ENCODE measurements around the gene CPLX1. TPM values are rescaled to one million over a fixed set of nuclear protein-coding genes. Genes with fewer than 3 reads are reported as not detected.

CPLX1 gene
- total RNA-seq, 2 experiments from 2014 or later: 3.7 to 5.0 TPM

- Mint-ChIP-seq H3K4me3 (no peak overlapping the region), H3K9me3 (no peaks in the 10 kb centered on the region), H3K27ac (no peak overlapping the region), H3K27me3 (peaks cover 46% of the 10 kb centered on the region), H3K36me3 (no peaks in the 10 kb centered on the region), H3K4me1 (peaks cover 2% of the 10 kb centered on the region)
- DNase-seq (no peak), ATAC-seq (ENCODE audit: low read depth) (no peak)
- POLR2A ChIA-PET: no interaction called here
Observed at GRCh38 chr4:824461-825062, 1.4 kb downstream of the CPLX1 start.

- Mint-ChIP-seq H3K4me1 (peaks cover 2% of the 10 kb centered on the region), H3K36me3 (no peaks in the 10 kb centered on the region), H3K9me3 (no peaks in the 10 kb centered on the region), H3K4me3 (no peak overlapping the region), H3K27me3 (peaks cover 46% of the 10 kb centered on the region), H3K27ac (no peak overlapping the region)
- DNase-seq: no peak
- POLR2A ChIA-PET: no interaction called here
- ATAC-seq (ENCODE audit: low read depth): no peak
Observed at GRCh38 chr4:823761-824460, 2.0 kb downstream of the CPLX1 start.

- ATAC-seq (ENCODE audit: low read depth) (no peak), DNase-seq (no peak)
- H3K27me3 Mint-ChIP-seq: peaks cover 39% of the 10 kb centered on the region
- no peaks in the 10 kb centered on the region for H3K9me3 Mint-ChIP-seq
- H3K27ac Mint-ChIP-seq: no peak overlapping the region
- H3K36me3 Mint-ChIP-seq: no peaks in the 10 kb centered on the region
- H3K4me3 Mint-ChIP-seq: no peak overlapping the region
- POLR2A ChIA-PET: no interaction called here
- peaks cover 2% of the 10 kb centered on the region for H3K4me1 Mint-ChIP-seq
Observed at GRCh38 chr4:823176-823760, 2.7 kb downstream of the CPLX1 start.

DNA sequence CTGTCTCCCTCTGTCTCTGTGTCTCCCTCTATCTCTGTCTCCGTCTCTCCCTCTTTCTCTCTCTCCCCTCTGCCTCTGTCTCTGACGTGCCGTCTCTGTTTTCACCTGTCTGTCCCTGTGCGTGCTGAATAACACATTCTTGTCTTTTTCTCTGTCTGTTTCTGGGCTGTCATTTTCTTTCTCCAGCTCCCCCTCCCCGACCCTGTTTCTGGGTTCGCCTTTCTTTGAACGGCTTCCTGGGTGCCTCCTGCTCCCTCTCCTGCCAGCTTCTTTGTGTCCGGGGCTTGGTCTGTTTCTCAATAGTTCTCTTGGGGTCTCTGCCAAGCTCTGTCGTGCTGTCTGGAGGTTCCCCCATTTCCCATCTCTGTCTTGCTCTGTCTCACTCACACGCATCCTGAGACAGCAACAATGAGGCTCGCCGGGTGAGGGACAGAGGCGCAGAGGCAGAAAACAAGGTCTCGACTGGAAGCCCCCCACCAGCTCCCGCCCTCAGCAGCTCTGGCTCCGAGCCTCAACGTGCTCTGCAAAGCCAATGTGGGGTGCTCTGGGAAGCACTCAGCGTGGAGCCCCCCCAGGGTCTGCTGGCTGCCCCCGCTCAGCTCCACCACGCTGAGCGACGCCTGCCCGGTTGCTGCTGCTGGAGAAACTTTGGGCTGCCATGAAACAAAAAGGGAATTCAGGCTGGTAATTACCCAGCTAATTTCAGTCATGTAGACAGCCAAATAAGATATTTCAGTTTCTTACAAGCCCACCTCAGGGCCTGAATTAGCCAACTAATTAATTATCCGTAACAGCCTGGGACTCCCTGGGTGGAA lies 3.4 kb downstream of the CPLX1 start:
- no peak for DNase-seq
- no peaks in the 10 kb centered on the region for H3K36me3 Mint-ChIP-seq
- no peaks in the 10 kb centered on the region for H3K9me3 Mint-ChIP-seq
- POLR2A ChIA-PET: no interaction called here
- peaks cover 32% of the 10 kb centered on the region for H3K27me3 Mint-ChIP-seq
- peaks cover 2% of the 10 kb centered on the region for H3K4me1 Mint-ChIP-seq
- no peak overlapping the region for H3K4me3 Mint-ChIP-seq
- no peak for ATAC-seq (ENCODE audit: low read depth)
- H3K27ac Mint-ChIP-seq: no peak overlapping the region

GRCh38 chr4:821631-822030 lies 4.3 kb downstream of the CPLX1 start:
- H3K36me3 Mint-ChIP-seq: no peaks in the 10 kb centered on the region
- ATAC-seq (ENCODE audit: low read depth) (no peak), DNase-seq (no peak)
- POLR2A ChIA-PET: no interaction called here
- no peaks in the 10 kb centered on the region for H3K9me3 Mint-ChIP-seq
- peaks cover 2% of the 10 kb centered on the region for H3K4me1 Mint-ChIP-seq
- H3K27ac Mint-ChIP-seq: no peak overlapping the region
- H3K4me3 Mint-ChIP-seq: no peak overlapping the region
- peaks cover 30% of the 10 kb centered on the region for H3K27me3 Mint-ChIP-seq

DNA sequence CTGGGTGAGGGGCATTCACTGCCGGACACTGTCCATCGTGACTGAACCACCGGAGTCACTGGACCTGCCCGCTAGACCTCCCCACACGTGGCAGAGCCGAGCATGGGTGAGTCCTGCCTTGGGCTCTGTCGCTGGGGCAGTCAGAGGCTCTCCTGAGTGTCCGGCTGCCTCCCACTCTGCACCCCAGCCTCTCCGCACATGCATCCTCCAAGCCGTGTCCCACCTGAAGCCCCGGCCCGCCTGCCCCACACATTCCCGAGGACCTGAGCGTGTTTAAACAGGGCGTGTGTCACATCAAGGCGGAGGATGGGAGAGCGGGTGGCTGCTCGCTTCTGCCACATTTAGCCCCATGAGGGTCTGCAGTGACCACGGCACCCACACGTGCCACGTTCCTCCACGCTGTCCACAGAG lies 4.7 kb downstream of the CPLX1 start:
- Mint-ChIP-seq H3K27me3 (peaks cover 34% of the 10 kb centered on the region), H3K4me1 (peaks cover 2% of the 10 kb centered on the region), H3K36me3 (no peaks in the 10 kb centered on the region), H3K27ac (no peak overlapping the region), H3K4me3 (no peak overlapping the region), H3K9me3 (no peaks in the 10 kb centered on the region)
- POLR2A ChIA-PET: no interaction called here
- ATAC-seq (ENCODE audit: low read depth): no peak
- no peak for DNase-seq

DNA sequence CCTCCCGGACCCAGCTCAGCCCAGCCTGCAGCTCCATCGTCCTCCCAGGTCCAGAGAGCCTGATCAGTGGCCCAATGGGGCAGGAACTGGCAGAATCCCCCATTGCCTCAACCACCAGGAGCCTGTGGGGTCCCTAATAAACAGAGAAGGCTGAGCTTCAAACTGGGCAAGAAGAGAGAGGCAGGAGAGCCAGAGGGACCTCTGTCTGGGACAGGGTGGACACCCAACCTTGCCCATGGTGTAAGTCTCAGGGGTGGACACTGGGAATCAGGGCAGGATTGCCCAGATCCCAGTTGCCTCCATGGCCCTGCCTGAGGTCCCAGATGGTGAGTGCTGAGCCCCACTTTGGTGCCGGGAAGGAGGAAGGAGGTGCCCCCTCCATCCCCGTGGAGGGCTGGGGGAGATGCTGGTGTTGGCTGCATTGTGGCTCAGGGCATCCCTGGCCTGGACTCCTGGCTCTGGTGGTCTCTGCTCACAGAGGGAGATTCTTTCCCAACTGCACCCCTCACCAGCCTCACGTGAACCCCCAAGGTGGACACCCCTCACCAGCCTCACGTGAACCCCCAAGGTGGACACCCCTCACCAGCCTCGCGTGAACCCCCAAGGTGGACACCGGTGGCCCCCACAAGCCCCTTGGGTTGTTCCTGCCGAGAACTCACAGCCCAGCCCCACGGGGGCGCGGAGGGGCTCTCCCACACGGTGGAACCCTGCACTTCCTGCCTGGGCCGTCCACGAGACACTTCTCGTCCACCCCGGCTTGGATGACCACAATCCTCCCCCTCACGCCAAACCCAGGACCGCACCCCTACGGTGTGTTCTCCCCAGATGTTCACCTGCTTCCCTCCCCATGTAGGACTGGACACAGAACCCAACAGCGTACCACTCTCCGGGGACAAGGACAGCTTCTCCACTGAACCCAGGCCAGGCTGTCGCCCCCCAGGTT lies 5.4 kb downstream of the CPLX1 start:
- Mint-ChIP-seq H3K27ac (no peak overlapping the region), H3K36me3 (no peaks in the 10 kb centered on the region), H3K4me3 (no peak overlapping the region), H3K27me3 (peaks cover 40% of the 10 kb centered on the region), H3K4me1 (peaks cover 2% of the 10 kb centered on the region), H3K9me3 (no peaks in the 10 kb centered on the region)
- POLR2A ChIA-PET: no interaction called here
- DNase-seq: no peak
- ATAC-seq (ENCODE audit: low read depth): no peak

- H3K36me3 Mint-ChIP-seq: no peaks in the 10 kb centered on the region
- no peak overlapping the region for H3K4me3 Mint-ChIP-seq
- DNase-seq: no peak
- POLR2A ChIA-PET: no interaction called here
- H3K27me3 Mint-ChIP-seq: peaks cover 38% of the 10 kb centered on the region
- peaks cover 2% of the 10 kb centered on the region for H3K4me1 Mint-ChIP-seq
- no peak for ATAC-seq (ENCODE audit: low read depth)
- H3K9me3 Mint-ChIP-seq: no peaks in the 10 kb centered on the region
- no peak overlapping the region for H3K27ac Mint-ChIP-seq
Observed at GRCh38 chr4:819401-820229, 6.3 kb downstream of the CPLX1 start.

- DNase-seq (no peak), ATAC-seq (ENCODE audit: low read depth) (no peak)
- Mint-ChIP-seq H3K36me3 (no peaks in the 10 kb centered on the region), H3K27me3 (peaks cover 43% of the 10 kb centered on the region), H3K4me1 (no peaks in the 10 kb centered on the region), H3K9me3 (no peaks in the 10 kb centered on the region), H3K27ac (no peak overlapping the region), H3K4me3 (no peak overlapping the region)
- POLR2A ChIA-PET: no interaction called here
Observed at GRCh38 chr4:818106-818921, 7.6 kb downstream of the CPLX1 start.

- Mint-ChIP-seq H3K27me3 (peaks cover 42% of the 10 kb centered on the region), H3K9me3 (no peaks in the 10 kb centered on the region), H3K4me1 (no peaks in the 10 kb centered on the region), H3K27ac (no peak overlapping the region), H3K4me3 (no peak overlapping the region), H3K36me3 (no peaks in the 10 kb centered on the region)
- POLR2A ChIA-PET: no interaction called here
- DNase-seq (no peak), ATAC-seq (ENCODE audit: low read depth) (no peak)
Observed at GRCh38 chr4:815464-816146, 10.3 kb downstream of the CPLX1 start.

DNA sequence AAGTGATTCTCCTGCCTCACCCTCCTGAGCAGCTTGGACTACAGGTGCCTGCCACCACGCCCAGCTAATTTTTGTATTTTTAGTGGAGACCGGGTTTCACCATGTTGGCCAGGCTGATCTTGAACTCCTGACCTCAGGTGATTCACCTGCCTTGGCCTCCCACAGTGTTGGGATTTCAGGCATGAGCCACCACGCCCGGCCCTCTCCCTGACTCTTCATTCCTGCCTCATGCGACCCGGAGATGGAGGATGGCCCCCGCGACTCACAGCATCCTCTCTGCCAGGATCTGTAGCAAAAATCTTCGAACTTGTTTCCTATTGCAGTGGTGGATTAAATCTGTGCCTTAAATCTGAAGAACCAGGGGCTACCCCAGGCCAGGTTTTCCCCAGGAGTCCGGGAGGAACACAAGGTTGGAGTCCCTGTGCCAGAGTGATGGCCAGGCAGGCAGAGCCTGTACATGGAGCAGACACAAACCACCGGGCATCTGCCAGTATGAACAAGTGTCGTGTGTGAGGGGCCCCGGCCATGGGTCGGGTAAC lies 11.5 kb downstream of the CPLX1 start:
- ATAC-seq (ENCODE audit: low read depth) (no peak), DNase-seq (no peak)
- no peaks in the 10 kb centered on the region for H3K4me1 Mint-ChIP-seq
- no peak overlapping the region for H3K27ac Mint-ChIP-seq
- no peaks in the 10 kb centered on the region for H3K9me3 Mint-ChIP-seq
- H3K27me3 Mint-ChIP-seq: peaks cover 42% of the 10 kb centered on the region
- H3K4me3 Mint-ChIP-seq: no peak overlapping the region
- H3K36me3 Mint-ChIP-seq: no peaks in the 10 kb centered on the region
- POLR2A ChIA-PET: no interaction called here

All from activated naive CD8-positive, alpha-beta T cell treated with anti-CD3 and anti-CD28 coated beads, Interleukin-2, amount 10 ng/mL, durations not matched to agents 7 days and 5 days (primary cell).